Measurements from ENCODE around the gene SOX18. TPM values are rescaled to one million over a fixed set of nuclear protein-coding genes. Genes with fewer than 3 reads are reported as not detected.
A peak's percentile ranks its signal among the peaks of the same experiment; 100 is the strongest.

The SOX18 gene
- total RNA-seq, 1 experiment from 2014 or later, result 0.16 TPM

DNA sequence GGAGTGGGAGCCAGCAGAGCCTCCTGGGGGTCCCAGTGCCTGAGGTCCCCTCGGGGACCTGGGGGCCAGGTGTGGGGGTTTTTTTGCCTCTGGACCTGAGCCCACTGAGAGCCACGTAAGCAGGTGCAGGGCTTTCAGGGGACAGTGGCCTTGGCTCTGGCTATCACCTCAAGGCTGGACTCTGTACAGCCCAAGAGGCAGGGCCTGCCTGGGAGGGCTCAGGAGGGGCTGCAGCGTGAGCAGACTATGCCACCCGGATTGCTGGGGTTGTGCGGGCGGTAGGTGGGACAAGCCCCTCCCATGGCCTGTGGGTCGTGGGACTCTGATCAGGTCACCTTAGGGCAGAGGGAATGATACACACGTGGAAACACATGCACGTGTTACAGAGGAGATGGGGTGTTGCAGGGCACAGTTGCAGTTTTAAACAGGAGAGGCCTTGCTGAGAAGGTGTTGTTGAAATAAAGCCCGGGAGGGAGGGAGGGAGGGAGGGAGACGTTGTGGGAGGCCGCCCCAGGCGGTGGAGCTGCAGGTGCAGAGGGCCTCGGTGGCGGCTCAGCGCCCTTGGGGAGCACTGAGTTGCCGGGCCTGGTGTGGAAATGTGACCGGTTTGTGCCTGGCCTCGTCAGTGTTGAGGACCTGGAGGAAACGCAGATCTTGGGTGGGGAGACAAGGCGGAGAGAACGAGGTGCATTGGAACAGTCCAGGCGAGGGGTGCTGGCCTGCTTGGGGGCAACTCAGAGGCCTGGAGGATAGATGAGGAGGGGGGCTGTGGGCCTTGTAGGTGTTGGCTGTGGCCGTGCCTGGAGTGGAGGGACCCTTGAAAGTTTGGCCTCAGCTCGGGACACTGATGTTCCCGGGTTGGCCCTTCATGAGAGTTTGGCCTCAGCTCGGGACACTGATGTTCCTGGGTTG lies 15.9 kb upstream of the SOX18 start:
- no peak for DNase-seq (ENCODE audit: unreplicated experiment)
- BruUV-seq (replicated peaks), result no TSS peak
- Mint-ChIP-seq H3K36me3 (ENCODE audit: insufficient read depth, unreplicated experiment) (no peaks in the 10 kb centered on the region), H3K27me3 (ENCODE audit: insufficient read depth, unreplicated experiment) (no peaks in the 10 kb centered on the region), H3K9me3 (ENCODE audit: unreplicated experiment) (no peaks in the 10 kb centered on the region), H3K4me1 (ENCODE audit: insufficient read depth, unreplicated experiment) (peaks cover 36% of the 10 kb centered on the region), H3K4me3 (ENCODE audit: unreplicated experiment) (peak overlapping the region; percentile 38), H3K27ac (ENCODE audit: low read depth, unreplicated experiment) (peak overlapping the region; percentile 40)
- intact Hi-C loops (cut with micrococcal nuclease), result no loop called here
- TF ChIP-seq, protein P1, sequence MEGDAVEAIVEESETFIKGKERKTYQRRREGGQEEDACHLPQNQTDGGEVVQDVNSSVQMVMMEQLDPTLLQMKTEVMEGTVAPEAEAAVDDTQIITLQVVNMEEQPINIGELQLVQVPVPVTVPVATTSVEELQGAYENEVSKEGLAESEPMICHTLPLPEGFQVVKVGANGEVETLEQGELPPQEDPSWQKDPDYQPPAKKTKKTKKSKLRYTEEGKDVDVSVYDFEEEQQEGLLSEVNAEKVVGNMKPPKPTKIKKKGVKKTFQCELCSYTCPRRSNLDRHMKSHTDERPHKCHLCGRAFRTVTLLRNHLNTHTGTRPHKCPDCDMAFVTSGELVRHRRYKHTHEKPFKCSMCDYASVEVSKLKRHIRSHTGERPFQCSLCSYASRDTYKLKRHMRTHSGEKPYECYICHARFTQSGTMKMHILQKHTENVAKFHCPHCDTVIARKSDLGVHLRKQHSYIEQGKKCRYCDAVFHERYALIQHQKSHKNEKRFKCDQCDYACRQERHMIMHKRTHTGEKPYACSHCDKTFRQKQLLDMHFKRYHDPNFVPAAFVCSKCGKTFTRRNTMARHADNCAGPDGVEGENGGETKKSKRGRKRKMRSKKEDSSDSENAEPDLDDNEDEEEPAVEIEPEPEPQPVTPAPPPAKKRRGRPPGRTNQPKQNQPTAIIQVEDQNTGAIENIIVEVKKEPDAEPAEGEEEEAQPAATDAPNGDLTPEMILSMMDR (IDR thresholded peaks at IDR 0.05; ENCODE audit: unreplicated experiment), result no peak
- ChIA-PET CTCF (interaction anchor here (0.6 to 1.9 kb wide), 9 partner anchors 8 to 85 kb away, joined by 3 to 14 read pairs (median 3); no protein-coding TSS in a partner anchor), POLR2A (interaction anchor here (1.4 to 2.0 kb wide), 5 partner anchors 13 to 85 kb away, joined by 3 to 11 read pairs (median 8); partner anchors contain the start of genes OPRL1, PRPF6, RGS19 and SAMD10)

DNA sequence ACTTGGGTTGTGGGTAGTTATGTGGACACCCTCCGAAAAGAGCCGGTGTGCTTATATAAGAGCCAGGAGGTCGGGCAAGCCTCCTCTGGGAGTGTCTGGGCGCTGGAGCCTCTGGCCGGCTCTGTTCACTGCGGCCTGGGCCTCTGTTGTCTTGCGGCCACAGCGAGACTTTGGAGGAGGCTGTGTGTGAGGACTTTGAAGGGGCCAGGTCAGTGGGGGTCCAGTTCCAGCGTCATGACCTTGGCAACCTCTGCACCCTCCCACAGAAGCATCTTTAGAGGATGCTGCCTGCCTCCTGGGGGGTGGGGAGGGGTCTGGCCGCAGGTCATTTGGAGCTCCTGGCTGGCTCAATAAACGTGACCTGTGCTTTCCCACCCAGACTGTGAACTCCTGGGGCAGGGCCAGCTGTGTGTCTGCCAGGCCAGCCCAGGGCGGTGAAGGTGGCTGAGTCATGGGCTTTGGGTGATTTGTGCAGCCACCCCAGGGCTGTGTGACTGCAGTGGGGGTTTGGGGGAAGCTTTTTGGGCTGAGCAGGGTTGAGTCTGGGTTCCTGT lies 14.8 kb upstream of the SOX18 start:
- Mint-ChIP-seq H3K4me3 (ENCODE audit: unreplicated experiment) (peak overlapping the region; percentile 88), H3K4me1 (ENCODE audit: insufficient read depth, unreplicated experiment) (peaks cover 36% of the 10 kb centered on the region), H3K27me3 (ENCODE audit: insufficient read depth, unreplicated experiment) (no peaks in the 10 kb centered on the region), H3K36me3 (ENCODE audit: insufficient read depth, unreplicated experiment) (no peaks in the 10 kb centered on the region), H3K9me3 (ENCODE audit: unreplicated experiment) (no peaks in the 10 kb centered on the region), H3K27ac (ENCODE audit: low read depth, unreplicated experiment) (peak overlapping the region; percentile 68)
- CTCF ChIA-PET, result interaction anchor here (0.7 to 1.9 kb wide), 4 partner anchors 18 to 57 kb away, joined by 3 to 14 read pairs (median 5); no protein-coding TSS in a partner anchor
- POLR2A ChIA-PET, result interaction anchor here (0.7 to 2.0 kb wide), 11 partner anchors 12 to 543 kb away, joined by 3 to 11 read pairs (median 3); partner anchors contain the start of genes OPRL1, PRPF6, RGS19 and SAMD10
- intact Hi-C loops (cut with micrococcal nuclease), result loop anchor here (5.0 kb wide), 1 partner anchor 82 kb away; the partner anchor contains the start of gene PRPF6
- peak; percentile 72 for DNase-seq (ENCODE audit: unreplicated experiment)
- TF ChIP-seq, protein P1 (IDR thresholded peaks at IDR 0.05; ENCODE audit: unreplicated experiment), result no peak
- no TSS peak for BruUV-seq (replicated peaks)

DNA sequence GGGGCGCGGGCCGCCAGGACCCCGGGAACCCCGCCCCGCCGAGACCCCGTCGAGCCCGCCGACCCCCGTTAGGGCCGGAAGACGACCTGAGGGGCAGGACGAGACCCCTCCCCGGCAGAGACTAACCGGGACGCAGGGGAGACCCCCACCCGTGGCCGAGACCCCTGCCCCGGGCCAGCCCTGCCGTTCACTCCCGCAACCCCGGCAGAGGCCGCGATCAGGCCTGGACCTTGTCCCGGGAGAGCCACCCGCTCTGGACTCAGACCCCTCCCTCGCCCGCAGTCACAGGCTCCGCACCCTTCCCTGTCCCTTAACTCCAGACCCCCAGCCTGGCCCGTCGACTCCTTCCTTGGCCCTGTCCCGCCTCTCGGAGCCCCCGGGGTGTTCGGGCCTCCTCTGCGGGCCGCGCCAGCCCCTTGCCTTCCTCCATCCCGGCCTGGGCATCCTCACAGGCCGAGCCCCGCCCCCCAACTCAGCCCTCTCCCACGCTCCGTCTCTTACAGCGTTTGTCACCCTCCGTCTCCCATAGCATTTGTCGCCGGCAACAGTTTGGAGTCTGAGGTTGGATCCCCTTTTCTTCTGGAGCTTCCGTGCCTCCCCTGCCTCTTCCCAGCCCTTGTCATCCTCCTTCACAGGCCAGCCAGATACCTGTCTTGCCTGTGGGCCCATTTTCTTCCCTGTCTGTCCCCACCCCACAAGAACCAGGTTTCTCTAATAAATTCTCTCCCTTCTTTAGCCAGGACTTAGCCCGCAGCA lies 14.1 kb upstream of the SOX18 start:
- BruUV-seq (replicated peaks), result TSS peak; percentile 81
- Mint-ChIP-seq H3K27me3 (ENCODE audit: insufficient read depth, unreplicated experiment) (no peaks in the 10 kb centered on the region), H3K36me3 (ENCODE audit: insufficient read depth, unreplicated experiment) (no peaks in the 10 kb centered on the region), H3K9me3 (ENCODE audit: unreplicated experiment) (no peaks in the 10 kb centered on the region), H3K4me1 (ENCODE audit: insufficient read depth, unreplicated experiment) (peaks cover 36% of the 10 kb centered on the region), H3K4me3 (ENCODE audit: unreplicated experiment) (peak overlapping the region; percentile 88), H3K27ac (ENCODE audit: low read depth, unreplicated experiment) (peak overlapping the region; percentile 68)
- TF ChIP-seq, protein P1 (IDR thresholded peaks at IDR 0.05; ENCODE audit: unreplicated experiment), result no peak
- DNase-seq (ENCODE audit: unreplicated experiment), result no peak
- intact Hi-C loops (cut with micrococcal nuclease), result loop anchor here (5.0 kb wide), 1 partner anchor 81 kb away; the partner anchor contains the start of gene PRPF6
- CTCF ChIA-PET, result interaction anchor here (1.6 to 13.7 kb wide), 4 partner anchors 18 to 82 kb away, joined by 6 to 284 read pairs (median 12); partner anchors contain the start of genes C20orf204 and PRPF6
- POLR2A ChIA-PET, result interaction anchor here (0.6 to 3.1 kb wide), 26 partner anchors 9 to 542 kb away, joined by 3 to 34 read pairs (median 5); partner anchors contain the start of genes PCMTD2, PRPF6, RGS19 and RTEL1

Measured in MCF 10A (cell line).